ENCODE measurements around the gene ZBTB12. TPM values are rescaled to one million over a fixed set of nuclear protein-coding genes. Genes with fewer than 3 reads are reported as not detected.

ZBTB12 gene
- total RNA-seq (2012; rRNA removed), result 2.0 and 2.5 TPM in 2 replicates
- 8.1 and 8.5 TPM in 2 replicates for polyA plus RNA-seq (2012; rRNA removed)
- 2.5 and 4.5 TPM in 2 replicates for polyA plus RNA-seq (2012; cell fraction: cytosol; rRNA removed)
- polyA plus RNA-seq (2012; cell fraction: nucleus; rRNA removed; ENCODE audit: low replicate concordance), result 2.0 and 2.9 TPM in 2 replicates
- percentile 46 among the genes with signal in this experiment for Bru-seq, nascent RNA
- BruChase-seq, experiment 1, labeled RNA remaining after a 6-hour chase, result percentile 56 among the genes with signal in this experiment
- percentile 52 among the genes with signal in this experiment for BruChase-seq, experiment 2, labeled RNA remaining after a 2-hour chase
- long read RNA-seq, result 0 reads

GRCh38 chr6:31901953-31902643, at the start of gene ZBTB12:
TSS of gene ZBTB12 (minus strand) at chr6:31902086. CDS start at chr6:31901305, 781 bp downstream.
- H3K23ac ChIP-seq (ENCODE audit: low read depth, low read length), result peak within 1 kb of the TSS; percentile 80; the same call in 1 of the 2 replicates
- intact Hi-C loops (cut with micrococcal nuclease) (loop anchor here (1.0 to 5.0 kb wide), 3 partner anchors 50 to 250 kb away; partner anchors contain the start of genes PPT2 and PRRT1), in situ Hi-C loops (cut with MboI; ENCODE audit: low sequenced_read_pairs) (no loop called here), dilution Hi-C loops (cut with HindIII; ENCODE audit: low sequenced_read_pairs, unreplicated experiment) (no loop called here)
- peak; percentile 98 for DNase-seq
- H3K4me1 ChIP-seq (ENCODE audit: control insufficient read depth, insufficient read depth, low read length), result peaks cover 10% of the 10 kb centered on the region
- H3K4me3 ChIP-seq (ENCODE audit: insufficient read depth, low read depth, low read length), result peak within 1 kb of the TSS; percentile 58
- BruUV-seq (replicated peaks), result no TSS peak
- WGBS, 2 experiments (ENCODE audit: extremely low coverage in 2 of 2, insufficient read length in 1 of 2), result 1% methylated on average over 35 of the region's 77 CpGs; no CpG with 5 or more reads in 1 of the 2 experiments
- no peaks in the 10 kb centered on the region for H3K27me3 ChIP-seq (ENCODE audit: control insufficient read depth, insufficient read depth, low read length)
- peaks cover 9% of the 10 kb centered on the region; the same call in 1 of the 2 replicates for H3K9me1 ChIP-seq (ENCODE audit: insufficient read depth, low read length)
- ChIA-PET POLR2A (ENCODE audit: unreplicated experiment) (interaction anchor here (1.3 kb wide), 1 partner anchor 69 kb away, joined by 3 read pairs; no protein-coding TSS in a partner anchor), CTCF (interaction anchor here (0.7 kb wide), 1 partner anchor 50 kb away, joined by 4 read pairs; no protein-coding TSS in a partner anchor)
- peak within 1 kb of the TSS; percentile 82 to 92 for H4K8ac ChIP-seq (ENCODE audit: low read depth in 2 of 2, low read length in 2 of 2)
- 0 out of 2 replicates have a peak, but pooled peaks cover 3% of the 10 kb centered on the region for H3K36me3 ChIP-seq (ENCODE audit: control insufficient read depth, insufficient read depth, low read length)
- peaks cover 3% of the 10 kb centered on the region for H4K20me1 ChIP-seq (ENCODE audit: insufficient read depth, low read length)
- H3K14ac ChIP-seq (replicated peaks; ENCODE audit: low read depth, low read length), result peak within 1 kb of the TSS; percentile 95
- H2AK9ac ChIP-seq (replicated peaks; ENCODE audit: low read depth, low read length, poor library complexity), result peak within 1 kb of the TSS; percentile 75
- H3K18ac ChIP-seq (ENCODE audit: low read depth, low read length), result peak within 1 kb of the TSS; percentile 17; the same call in 1 of the 2 replicates
- H2BK15ac ChIP-seq (ENCODE audit: low read depth, low read length), result peak within 1 kb of the TSS; percentile 51; the same call in 2 of the 3 replicates
- peak within 1 kb of the TSS; percentile 86 for H2AK5ac ChIP-seq (ENCODE audit: low read depth, low read length)
- H2BK120ac ChIP-seq (ENCODE audit: low read depth, low read length), result peak within 1 kb of the TSS; percentile 52; the same call in 1 of the 2 replicates
- no peaks in the 10 kb centered on the region for H3K9me3 ChIP-seq (ENCODE audit: control insufficient read depth, insufficient read depth, low read length)
- peak within 1 kb of the TSS; percentile 69 for H3K27ac ChIP-seq (ENCODE audit: insufficient read depth, low read length)
- H2AFZ ChIP-seq (replicated peaks; ENCODE audit: low read length, poor library complexity), result peak within 1 kb of the TSS; percentile 98
- ATAC-seq (ENCODE audit: low read depth), result peak; percentile 78
- peaks cover 11 to 37% of the 10 kb centered on the region in 2 experiments; a peak in 3 of 4 replicates for H3K79me1 ChIP-seq (ENCODE audit: low read depth in 1 of 2, low read length in 2 of 2)
- 0 out of 2 replicates have a peak within 1 kb of the TSS, but pooled peaks have one; percentile 45 for H2BK20ac ChIP-seq (ENCODE audit: low read depth, low read length)
- peak within 1 kb of the TSS; percentile 53 for H4K5ac ChIP-seq (ENCODE audit: low read depth, low read length)
- peak within 1 kb of the TSS; percentile 79 for H3K4me2 ChIP-seq (ENCODE audit: low read depth, low read length)
- H3K56ac ChIP-seq (ENCODE audit: extremely low read depth, insufficient read depth, low read length), result peak within 1 kb of the TSS; percentile 67
- peak within 1 kb of the TSS; percentile 58 for H2BK5ac ChIP-seq (ENCODE audit: low read depth, low read length, poor library complexity, severe bottlenecking)
- peak within 1 kb of the TSS; percentile 53 for H3K4ac ChIP-seq (ENCODE audit: low read depth, low read length)
- peak within 1 kb of the TSS; percentile 84 for H4K91ac ChIP-seq (ENCODE audit: insufficient read depth, low read depth, low read length)
- peak within 1 kb of the TSS; percentile 54 for H3K9ac ChIP-seq (ENCODE audit: low read depth, low read length)
- TF ChIP-seq CHD1 (IDR thresholded peaks at IDR 0.05; ENCODE audit: low read depth, low read length), result no peak
- TF ChIP-seq ELK1 (IDR thresholded peaks at IDR 0.05; ENCODE audit: borderline replicate concordance, low read depth, low read length), result no peak
- TF ChIP-seq MXI1 (IDR thresholded peaks at IDR 0.05; ENCODE audit: borderline replicate concordance, low read depth, low read length), result no peak
- TF ChIP-seq MAFK (IDR thresholded peaks at IDR 0.05; ENCODE audit: low read depth, low read length), result no peak
- TF ChIP-seq, protein P1, sequence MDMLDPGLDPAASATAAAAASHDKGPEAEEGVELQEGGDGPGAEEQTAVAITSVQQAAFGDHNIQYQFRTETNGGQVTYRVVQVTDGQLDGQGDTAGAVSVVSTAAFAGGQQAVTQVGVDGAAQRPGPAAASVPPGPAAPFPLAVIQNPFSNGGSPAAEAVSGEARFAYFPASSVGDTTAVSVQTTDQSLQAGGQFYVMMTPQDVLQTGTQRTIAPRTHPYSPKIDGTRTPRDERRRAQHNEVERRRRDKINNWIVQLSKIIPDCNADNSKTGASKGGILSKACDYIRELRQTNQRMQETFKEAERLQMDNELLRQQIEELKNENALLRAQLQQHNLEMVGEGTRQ (IDR thresholded peaks at IDR 0.05; ENCODE audit: low read depth, low read length), result no peak
- TF ChIP-seq BHLHE40 (IDR thresholded peaks at IDR 0.05; ENCODE audit: low read depth, low read length), result peak; percentile 90
- no peak for TF ChIP-seq FOS (IDR thresholded peaks at IDR 0.05; ENCODE audit: low read depth, low read length)
- TF ChIP-seq MAZ (IDR thresholded peaks at IDR 0.05; ENCODE audit: borderline replicate concordance, low read depth, low read length), result peak; percentile 89
- no peak for TF ChIP-seq POLR2A (IDR thresholded peaks at IDR 0.05; ENCODE audit: low read depth, low read length)
- TF ChIP-seq, protein P2, sequence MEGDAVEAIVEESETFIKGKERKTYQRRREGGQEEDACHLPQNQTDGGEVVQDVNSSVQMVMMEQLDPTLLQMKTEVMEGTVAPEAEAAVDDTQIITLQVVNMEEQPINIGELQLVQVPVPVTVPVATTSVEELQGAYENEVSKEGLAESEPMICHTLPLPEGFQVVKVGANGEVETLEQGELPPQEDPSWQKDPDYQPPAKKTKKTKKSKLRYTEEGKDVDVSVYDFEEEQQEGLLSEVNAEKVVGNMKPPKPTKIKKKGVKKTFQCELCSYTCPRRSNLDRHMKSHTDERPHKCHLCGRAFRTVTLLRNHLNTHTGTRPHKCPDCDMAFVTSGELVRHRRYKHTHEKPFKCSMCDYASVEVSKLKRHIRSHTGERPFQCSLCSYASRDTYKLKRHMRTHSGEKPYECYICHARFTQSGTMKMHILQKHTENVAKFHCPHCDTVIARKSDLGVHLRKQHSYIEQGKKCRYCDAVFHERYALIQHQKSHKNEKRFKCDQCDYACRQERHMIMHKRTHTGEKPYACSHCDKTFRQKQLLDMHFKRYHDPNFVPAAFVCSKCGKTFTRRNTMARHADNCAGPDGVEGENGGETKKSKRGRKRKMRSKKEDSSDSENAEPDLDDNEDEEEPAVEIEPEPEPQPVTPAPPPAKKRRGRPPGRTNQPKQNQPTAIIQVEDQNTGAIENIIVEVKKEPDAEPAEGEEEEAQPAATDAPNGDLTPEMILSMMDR (conservative IDR thresholded peaks at IDR 0.05; ENCODE audit: low read depth, low read length), result peak; percentile 13; the same call in 1 of the 2 replicates
- no peak for TF ChIP-seq RFX5 (IDR thresholded peaks at IDR 0.05; ENCODE audit: low read depth, low read length)
- no peak for TF ChIP-seq NFE2L2 (IDR thresholded peaks at IDR 0.05; ENCODE audit: low read depth, low read length)

Measured in IMR-90 (cell line).